Stimulated activated CD4-positive, alpha-beta T cell treated with anti-CD3 and anti-CD28 coated beads, Interleukin-2, amount 100 ng/mL, for 48 hours (primary cell): ENCODE data around the gene TAS2R38.
"Not testable (repeated sequence)": the region's sequence is repeated elsewhere in the genome, so short reads cannot be mapped to it uniquely, and the experiment has no call there.

Experiments used
- DNase-seq, 2 donors: peaks; one replicate each; pipeline ENCODE4 v3.0.0-alpha.2; 2020

TAS2R38 gene

GRCh38 chr7:141973673-141974072 lies at the start of gene TAS2R38:
Gene TAS2R38, minus strand, starts transcription at chr7:141973773. Its CDS starts 84 bp downstream, at chr7:141973689.
- DNase-seq = no peak

DNA sequence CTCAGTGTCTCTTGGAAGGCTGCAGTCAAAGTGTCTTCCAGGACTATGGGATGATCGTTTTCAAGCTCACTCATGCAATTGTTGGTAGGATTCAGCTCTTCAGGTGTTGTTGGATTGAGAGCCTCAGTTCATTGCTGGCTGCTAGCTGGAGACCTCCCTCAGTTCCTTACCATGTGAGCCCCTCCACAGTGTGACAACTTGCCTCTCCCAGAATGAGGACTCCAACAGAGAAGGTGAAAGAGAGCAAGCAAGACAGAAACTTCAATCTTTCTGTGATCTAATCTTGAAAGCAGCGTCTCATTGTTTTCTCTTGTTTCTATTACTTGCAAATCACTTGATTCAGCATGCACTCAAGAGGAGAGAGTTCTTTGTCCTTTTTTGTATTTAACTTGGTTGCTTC lies 44.6 kb upstream of the TAS2R38 start:
- DNase-seq = no peak

- DNase-seq = no peak
These were observed 43.9 kb upstream of the TAS2R38 start for GRCh38 chr7:142017451-142017850.

GRCh38 chr7:142012825-142013511 lies 39.4 kb upstream of the TAS2R38 start:
- no peak for DNase-seq

- DNase-seq = no peak
These were observed 37.5 kb upstream of the TAS2R38 start for GRCh38 chr7:142010952-142011548.

DNA sequence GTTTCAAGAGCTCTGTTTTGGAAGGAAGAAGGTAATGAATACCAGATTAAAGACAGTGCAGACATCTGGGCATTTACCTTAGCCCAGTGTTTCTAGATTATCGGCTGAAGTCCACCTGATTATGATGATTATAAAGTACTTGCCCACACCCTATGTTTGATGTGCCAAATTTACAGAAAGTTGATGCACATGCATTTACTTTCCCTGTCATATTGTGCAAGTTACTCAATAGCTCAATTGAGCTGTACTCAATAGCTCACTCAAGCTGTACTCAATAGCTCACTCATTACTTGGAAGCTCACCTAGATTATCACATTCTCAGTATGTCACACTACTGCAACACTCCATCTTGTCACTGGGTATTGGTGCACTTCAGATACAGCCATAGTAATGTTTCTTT lies 35.6 kb upstream of the TAS2R38 start:
- DNase-seq = no peak

DNA sequence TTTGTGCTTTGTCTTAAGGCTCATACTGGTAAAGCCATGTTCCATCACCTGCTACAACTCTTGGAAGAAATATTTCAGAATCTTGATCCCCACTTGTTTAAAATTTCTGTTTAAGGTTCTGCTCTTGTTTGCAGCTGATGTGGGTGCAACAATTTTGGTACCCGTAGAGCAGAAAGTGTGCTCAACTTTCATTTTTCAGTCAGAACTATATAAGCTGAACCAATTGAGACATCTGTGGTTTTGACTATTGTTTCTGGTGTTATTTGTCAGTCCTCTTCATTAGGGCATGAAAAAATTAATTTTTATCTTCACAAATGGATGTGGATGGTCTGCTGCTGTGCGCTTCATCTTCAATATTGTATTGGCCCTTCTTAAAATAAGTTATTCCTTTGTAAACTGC lies 33.0 kb upstream of the TAS2R38 start:
- DNase-seq = no peak

DNA sequence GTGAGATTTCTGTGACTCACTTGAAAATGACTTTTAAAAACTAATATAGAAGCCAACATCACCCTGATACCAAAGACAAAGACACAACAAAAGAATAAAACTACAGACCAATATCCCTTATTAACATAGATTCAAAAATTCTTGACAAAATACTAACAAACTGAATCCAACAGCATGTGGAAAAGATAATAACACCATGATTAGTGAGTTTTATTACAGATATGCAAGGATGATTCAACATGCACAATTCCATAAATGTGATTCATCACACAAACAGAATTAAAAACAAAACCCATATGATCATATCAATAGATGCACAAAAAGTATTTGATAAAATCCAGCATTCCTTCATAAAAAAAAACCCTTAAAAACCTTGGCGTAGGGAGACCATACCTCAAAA lies 28.6 kb upstream of the TAS2R38 start:
- DNase-seq = no peak

GRCh38 chr7:142001163-142001874 lies 27.7 kb upstream of the TAS2R38 start:
- no peak for DNase-seq

GRCh38 chr7:142000244-142000643 lies 26.7 kb upstream of the TAS2R38 start:
- DNase-seq = no peak

GRCh38 chr7:141999058-141999623 lies 25.6 kb upstream of the TAS2R38 start:
- DNase-seq = no peak

GRCh38 chr7:141993354-141993753 lies 19.8 kb upstream of the TAS2R38 start:
- no peak for DNase-seq

GRCh38 chr7:141992688-141993087 lies 19.1 kb upstream of the TAS2R38 start:
- DNase-seq = no peak

DNA sequence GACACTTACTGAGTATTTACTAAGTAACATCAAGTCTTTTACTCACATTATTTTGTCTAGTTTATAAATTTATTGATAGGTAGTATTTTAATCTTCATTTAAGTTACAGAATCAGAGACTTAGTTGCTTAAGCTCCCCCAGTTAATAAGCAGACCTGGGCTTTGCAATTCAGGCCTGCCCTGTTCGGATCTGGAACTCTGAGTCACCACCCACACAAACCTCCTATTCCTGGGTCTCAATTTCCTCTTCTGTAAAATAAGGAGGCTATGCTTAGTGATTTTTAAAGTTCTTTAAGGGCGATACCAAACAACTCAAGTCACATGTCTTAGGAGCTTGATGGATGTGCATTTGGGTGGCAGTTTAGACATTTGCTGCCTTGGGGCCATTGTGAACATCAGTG lies 18.6 kb upstream of the TAS2R38 start:
- DNase-seq = no peak

DNA sequence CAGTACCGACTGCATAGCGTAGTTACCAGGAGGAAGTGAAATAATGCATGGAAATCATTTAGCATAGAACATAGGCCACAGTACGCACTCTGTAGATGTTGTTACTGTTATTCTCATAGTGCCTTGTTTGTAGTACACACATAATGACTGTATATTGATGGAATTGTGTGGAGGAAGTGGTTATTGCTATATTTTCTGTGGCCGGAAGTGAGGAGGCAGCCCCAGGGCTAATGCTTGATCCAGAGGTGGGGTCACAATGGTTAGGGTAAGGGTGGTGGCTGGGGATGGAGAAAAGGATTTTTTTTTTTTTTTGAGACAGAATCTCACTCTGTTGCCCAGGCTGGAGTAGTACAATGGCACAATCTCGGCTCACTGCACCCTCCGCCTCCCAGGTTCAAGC lies 17.6 kb upstream of the TAS2R38 start:
- no peak for DNase-seq

GRCh38 chr7:141990011-141990725 lies 16.6 kb upstream of the TAS2R38 start:
- DNase-seq = no peak

GRCh38 chr7:141987803-141988202 lies 14.2 kb upstream of the TAS2R38 start:
- DNase-seq = not testable (repeated sequence)

GRCh38 chr7:141986923-141987322 lies 13.3 kb upstream of the TAS2R38 start:
- no peak for DNase-seq

- not testable (repeated sequence) for DNase-seq
These were observed 12.4 kb upstream of the TAS2R38 start for GRCh38 chr7:141985926-141986325.

GRCh38 chr7:141979568-141979967 lies 6.0 kb upstream of the TAS2R38 start:
- no peak for DNase-seq

- DNase-seq = no peak
These were observed 4.8 kb upstream of the TAS2R38 start for GRCh38 chr7:141978351-141978750.

GRCh38 chr7:141976524-141977245 lies 3.1 kb upstream of the TAS2R38 start:
- no peak for DNase-seq
